HPDE6-E6E7 (cell line): ENCODE results near the gene RTN4RL1.
A peak's percentile ranks its signal among the peaks of the same experiment; 100 is the strongest.
"Not testable (repeated sequence)": the region's sequence is repeated elsewhere in the genome, so short reads cannot be mapped to it uniquely, and the experiment has no call there.

Source experiments
- DNase-seq: peaks from one replicate; pipeline ENCODE4 v3.0.0; 2011; ENCODE audit warnings: missing footprints; ENCODE audit errors: extremely low spot score

The RTN4RL1 gene

GRCh38 chr17:2025622-2026309 lies 632 bp upstream of the RTN4RL1 start:
- peak; percentile 77 for DNase-seq

- DNase-seq, result no peak
Observed at GRCh38 chr17:2024572-2025219, 438 bp downstream of the RTN4RL1 start.

DNA sequence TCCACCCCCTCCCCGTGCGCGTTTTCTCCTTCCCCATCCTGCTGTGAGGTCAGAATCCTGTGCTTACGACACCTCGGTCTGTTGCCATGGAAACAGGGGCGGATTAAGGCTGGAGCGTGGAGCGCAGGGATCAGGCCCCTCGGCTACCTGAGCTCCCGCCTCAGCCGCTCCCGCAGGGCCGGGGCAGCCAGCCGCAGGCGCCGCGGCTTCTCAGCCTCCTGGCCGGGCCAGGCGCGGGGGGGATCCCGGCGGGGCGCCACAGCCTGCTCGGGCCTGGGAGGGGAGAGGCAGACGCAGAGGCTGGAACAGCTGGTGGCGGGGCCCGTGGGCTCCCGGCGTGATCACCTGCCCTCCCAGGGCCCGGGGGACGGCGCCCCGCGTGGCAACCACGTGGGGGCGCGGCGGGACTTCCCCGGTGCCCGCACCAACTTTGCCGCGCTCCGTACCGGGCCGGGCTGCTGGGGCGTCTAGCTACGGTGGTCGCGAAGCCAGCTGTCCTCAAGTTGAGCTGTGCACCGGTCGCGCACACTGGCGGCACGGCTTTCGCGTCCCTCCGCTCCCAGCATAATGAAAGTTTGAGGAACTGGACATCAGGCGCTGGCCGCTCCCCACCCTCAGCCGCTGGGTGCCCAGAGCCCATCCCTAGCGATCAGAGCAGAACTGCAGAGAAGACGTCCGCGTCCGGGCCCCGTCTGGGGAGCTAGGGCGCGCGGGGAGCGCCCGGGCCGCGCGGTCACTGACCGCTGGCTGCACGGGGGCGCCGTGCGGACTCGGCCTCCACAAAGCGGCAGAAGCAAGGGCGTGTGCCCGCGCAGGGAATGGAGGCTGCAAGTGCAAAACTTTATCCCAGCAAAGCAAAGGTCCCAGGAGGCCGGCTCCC lies 1.2 kb downstream of the RTN4RL1 start:
- DNase-seq, result no peak

DNA sequence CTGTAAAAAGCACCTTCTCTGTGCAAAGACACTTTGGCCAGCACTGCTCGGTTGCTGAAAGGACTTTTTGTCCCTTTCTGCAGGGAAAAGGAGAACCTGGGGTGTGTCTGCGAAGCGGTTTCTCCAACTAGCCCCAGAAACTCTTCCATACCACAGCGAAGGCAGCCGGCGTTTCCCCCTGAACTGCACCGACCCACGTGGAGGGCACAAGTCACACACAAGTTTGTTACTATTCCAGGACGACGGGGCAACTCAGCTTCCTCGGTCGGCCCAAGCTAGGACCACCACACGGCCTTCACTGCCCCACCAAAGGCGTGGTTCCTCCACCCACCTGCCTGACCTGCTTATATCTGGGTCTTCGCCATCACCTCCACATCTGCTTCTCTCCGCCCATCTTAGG lies 1.9 kb downstream of the RTN4RL1 start:
- DNase-seq, result no peak

DNA sequence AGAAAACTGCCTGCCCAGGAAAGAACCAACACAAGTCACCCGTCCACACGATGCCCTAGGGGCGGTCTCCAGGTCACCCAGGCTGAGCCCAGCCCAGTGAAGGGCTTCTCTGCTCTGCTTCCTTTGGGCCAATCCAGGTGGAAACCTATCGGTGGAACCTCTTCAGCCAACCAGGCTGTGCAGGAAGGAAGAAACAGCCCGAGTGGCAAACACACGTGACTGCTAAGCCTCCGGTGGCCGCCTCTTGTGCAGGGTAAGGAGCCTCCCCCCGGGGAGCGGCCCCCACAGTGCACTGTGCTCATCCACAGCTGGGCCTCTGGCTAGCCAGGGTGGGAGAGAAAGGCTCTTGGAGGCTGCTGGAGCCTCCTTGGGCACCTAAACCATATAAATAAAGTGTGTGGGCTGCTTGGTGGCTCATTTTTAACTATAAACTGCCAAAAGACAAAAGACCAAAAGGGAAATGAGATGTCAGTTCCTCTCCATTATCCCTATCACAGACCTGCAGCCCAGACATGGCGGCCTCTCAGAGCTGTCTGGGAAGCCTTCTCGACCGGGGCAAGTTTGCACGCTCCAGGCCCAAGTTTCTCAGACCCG lies 2.4 kb downstream of the RTN4RL1 start:
- DNase-seq, result no peak

GRCh38 chr17:2020721-2021120 lies 4.4 kb downstream of the RTN4RL1 start:
- DNase-seq, result no peak

- no peak for DNase-seq
Observed at GRCh38 chr17:2019723-2020122, 5.4 kb downstream of the RTN4RL1 start.

GRCh38 chr17:2018716-2019510 lies 6.2 kb downstream of the RTN4RL1 start:
- no peak for DNase-seq

DNA sequence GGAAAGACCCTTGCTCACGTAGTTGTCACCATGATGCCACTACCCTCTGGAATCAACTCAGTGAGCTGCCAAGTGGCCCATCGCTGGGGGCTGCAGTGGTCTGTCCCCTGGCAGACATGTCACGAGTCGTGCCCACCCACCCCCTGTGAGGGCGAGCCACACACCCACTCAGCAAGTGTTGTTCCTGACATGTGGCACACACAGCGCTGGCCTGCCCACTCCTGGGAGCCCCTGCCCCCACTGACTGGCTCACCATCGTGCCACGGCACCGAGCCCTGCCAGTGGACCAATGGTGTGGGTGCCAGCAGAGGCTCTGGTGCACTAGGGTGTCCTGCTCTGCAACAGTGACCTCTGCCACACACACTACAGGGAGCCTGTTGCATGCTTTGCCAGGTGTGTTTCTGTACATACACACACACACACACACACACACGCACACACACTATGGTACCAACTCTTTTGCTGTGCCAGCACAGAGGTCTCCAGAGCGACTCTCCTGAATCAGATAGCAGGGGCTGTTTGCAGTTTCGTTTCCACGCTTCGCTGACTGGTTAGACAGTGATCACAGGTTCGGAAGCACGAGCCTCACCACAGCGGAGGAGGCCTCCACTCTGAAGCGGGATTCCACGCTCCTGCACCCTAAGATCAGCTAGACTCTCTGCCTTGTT lies 7.7 kb downstream of the RTN4RL1 start:
- DNase-seq, result no peak

GRCh38 chr17:2016494-2016893 lies 8.6 kb downstream of the RTN4RL1 start:
- DNase-seq, result no peak

DNA sequence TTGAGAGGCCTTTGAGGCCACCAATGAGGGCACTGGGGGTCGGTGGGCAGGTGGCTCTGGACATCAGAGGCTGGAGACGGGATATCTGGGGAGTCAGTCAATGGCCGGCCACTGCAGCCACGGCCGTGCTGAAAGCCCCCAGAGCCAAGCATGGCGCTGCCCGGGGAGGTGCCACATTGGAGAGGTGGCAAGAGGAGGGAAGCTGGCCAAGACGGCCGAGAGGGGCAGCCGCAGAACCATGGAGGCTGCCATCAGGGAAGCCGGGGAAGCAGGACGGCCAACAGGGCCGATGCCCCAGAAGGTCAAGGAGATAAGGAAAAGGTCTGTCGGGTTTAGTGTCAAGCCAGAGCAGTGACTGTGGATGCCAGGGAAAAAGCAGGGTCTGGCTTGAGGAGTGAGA lies 9.8 kb downstream of the RTN4RL1 start:
- DNase-seq, result no peak

- DNase-seq, result no peak
Observed at GRCh38 chr17:2013994-2014317, 11.2 kb downstream of the RTN4RL1 start.

- not testable (repeated sequence) for DNase-seq
Observed at GRCh38 chr17:2013220-2013993, 11.7 kb downstream of the RTN4RL1 start.

DNA sequence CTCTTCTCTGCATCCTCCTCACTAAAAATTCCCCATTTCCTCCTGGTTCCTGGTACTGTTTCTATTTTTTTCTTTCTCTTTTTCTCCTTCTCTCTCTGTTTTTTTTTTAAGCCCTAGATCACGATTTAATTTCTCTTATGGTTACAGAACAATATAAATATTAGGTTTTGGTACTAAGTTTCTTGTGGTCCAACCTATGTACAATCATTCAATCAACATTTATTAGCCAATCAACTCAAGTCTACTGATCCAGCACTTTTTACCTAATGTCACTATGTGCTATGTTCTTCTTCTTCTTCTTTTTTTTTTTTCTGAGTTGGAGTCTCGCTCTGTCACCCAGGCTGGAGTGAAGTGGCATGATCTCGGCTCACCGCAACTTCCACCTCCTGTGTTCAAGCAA lies 12.6 kb downstream of the RTN4RL1 start:
- no peak for DNase-seq

GRCh38 chr17:2011411-2012371 lies 13.4 kb downstream of the RTN4RL1 start:
- DNase-seq, result no peak

DNA sequence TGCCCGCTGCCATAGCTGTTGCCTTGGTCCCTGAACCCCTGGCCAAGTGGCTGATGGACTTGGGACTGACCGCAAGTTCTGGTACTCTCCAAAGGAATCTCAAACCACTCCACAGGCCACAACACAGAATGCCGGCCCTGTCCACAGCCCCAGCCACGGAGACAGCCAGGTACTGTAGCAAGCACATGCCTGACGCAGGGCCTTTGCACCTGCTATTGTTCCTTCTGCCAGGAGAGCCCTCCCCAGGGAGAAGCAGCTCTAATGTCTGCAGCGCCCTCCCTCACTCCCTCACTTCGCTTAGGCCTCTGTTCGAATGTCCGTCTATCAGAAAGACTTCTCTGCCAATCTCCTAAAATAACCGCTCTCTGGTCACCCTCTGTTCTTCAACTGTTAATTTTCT lies 15.4 kb downstream of the RTN4RL1 start:
- no peak for DNase-seq

DNA sequence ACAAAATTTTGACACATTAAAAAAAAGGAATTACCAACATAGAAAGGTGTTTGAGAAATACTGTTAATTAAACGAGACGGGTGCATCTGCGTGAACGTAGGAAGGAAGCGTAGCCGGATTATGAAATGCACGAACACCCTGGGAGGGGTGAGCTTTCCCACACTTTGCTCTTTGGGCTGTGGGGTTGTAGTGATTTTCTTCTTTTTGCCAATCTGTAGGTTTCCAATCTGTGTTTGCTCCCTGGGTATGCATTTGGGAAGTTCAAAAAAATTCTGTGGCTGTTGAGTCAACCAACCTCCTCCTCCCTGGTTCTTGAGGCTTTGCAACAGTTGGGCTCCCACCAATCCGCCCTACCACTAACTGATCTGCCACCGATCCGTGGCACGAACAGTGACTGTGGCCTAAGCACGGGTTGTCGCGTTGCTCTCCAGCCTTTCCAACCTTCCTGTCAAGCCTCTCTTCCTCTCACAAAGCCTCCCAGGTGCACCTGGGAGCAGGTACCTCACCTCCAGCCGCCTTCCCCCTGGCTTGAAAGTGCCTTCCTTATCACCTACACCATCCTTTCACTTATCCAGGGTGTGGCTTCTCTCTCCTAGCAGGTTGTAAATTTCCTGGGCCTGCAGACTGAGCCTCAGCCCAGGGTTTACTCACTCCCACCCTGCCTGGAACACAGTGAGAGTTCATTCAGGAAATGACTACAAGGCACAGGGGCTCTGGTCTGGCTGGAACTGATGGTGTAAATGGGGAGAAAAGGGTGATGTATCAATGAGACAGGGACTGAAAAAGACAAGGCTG lies 16.6 kb downstream of the RTN4RL1 start:
- DNase-seq, result no peak

GRCh38 chr17:2004435-2004952 lies 20.6 kb downstream of the RTN4RL1 start:
- DNase-seq, result no peak
